ENCODE measurements around the gene ERC2. TPM values are rescaled to one million over a fixed set of nuclear protein-coding genes. Genes with fewer than 3 reads are reported as not detected.
A peak's percentile ranks its signal among the peaks of the same experiment; 100 is the strongest.

The ERC2 gene
- polyA plus RNA-seq, 3 donors = not detected

DNA sequence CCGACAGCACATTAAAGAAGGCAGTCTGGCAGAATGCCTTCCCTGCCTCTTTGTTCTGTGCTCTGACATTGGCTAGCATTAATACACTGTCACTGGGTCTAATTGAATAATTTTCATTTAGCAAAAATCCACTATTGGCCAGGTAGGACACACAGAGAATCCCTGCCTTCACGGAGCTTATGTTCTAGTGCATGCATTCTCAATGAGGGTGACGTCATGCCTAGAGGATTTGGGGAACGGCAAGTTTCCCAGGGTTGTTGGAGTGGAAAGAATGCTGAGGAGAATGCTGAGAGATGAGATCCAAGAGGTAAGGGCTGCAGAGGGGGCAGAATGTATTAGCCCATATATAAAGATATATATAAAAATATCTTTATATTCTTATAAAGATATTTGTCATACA is 284.7 kb downstream of the ERC2 start:
- Mint-ChIP-seq H3K36me3 (no peaks in the 10 kb centered on the region), H3K4me1 (no peaks in the 10 kb centered on the region), H3K4me3 (no peak overlapping the region), H3K27me3 (ENCODE audit: low read depth in 3 of 3) (peaks cover 0 to 5% (median 4%) of the 10 kb centered on the region in 3 donors), H3K9me3 (peaks cover 0 to 2% (median 0%) of the 10 kb centered on the region in 7 donors), H3K27ac (no peak overlapping the region)
- TF ChIP-seq, protein P1, sequence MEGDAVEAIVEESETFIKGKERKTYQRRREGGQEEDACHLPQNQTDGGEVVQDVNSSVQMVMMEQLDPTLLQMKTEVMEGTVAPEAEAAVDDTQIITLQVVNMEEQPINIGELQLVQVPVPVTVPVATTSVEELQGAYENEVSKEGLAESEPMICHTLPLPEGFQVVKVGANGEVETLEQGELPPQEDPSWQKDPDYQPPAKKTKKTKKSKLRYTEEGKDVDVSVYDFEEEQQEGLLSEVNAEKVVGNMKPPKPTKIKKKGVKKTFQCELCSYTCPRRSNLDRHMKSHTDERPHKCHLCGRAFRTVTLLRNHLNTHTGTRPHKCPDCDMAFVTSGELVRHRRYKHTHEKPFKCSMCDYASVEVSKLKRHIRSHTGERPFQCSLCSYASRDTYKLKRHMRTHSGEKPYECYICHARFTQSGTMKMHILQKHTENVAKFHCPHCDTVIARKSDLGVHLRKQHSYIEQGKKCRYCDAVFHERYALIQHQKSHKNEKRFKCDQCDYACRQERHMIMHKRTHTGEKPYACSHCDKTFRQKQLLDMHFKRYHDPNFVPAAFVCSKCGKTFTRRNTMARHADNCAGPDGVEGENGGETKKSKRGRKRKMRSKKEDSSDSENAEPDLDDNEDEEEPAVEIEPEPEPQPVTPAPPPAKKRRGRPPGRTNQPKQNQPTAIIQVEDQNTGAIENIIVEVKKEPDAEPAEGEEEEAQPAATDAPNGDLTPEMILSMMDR (IDR thresholded peaks at IDR 0.05) = no peak
- Histone ChIP-seq H3K36me3 (replicated peaks in 1 of 2; ENCODE audit: control insufficient read depth in 1 of 2, insufficient read depth in 2 of 2, low read length in 2 of 2) (no peaks in the 10 kb centered on the region), H3K27ac (ENCODE audit: low read depth in 1 of 2, low read length in 2 of 2) (no peak overlapping the region), H3K9me3 (replicated peaks in 1 of 2; ENCODE audit: control insufficient read depth in 1 of 2, insufficient read depth in 1 of 2, low read length in 2 of 2) (no peaks in the 10 kb centered on the region), H4K20me1 (ENCODE audit: insufficient read depth, low read length) (no peaks in the 10 kb centered on the region), H3K4me1 (ENCODE audit: control insufficient read depth in 1 of 2, insufficient read depth in 2 of 2, low read length in 2 of 2) (no peaks in the 10 kb centered on the region), H2AFZ (ENCODE audit: insufficient read depth, low read depth, low read length, poor library complexity, severe bottlenecking) (no peak overlapping the region), H3K79me2 (ENCODE audit: insufficient read depth, low read length) (no peaks in the 10 kb centered on the region), H3K4me2 (replicated peaks; ENCODE audit: extremely low read depth, low read length, poor library complexity, severe bottlenecking) (no peak overlapping the region), H3K27me3 (ENCODE audit: control insufficient read depth in 2 of 2, insufficient read depth in 2 of 2, low read length in 2 of 2) (no peaks in the 10 kb centered on the region), H3K9ac (ENCODE audit: insufficient read depth, low read length, poor library complexity, severe bottlenecking) (no peak overlapping the region), H3K4me3 (replicated peaks in 1 of 3; ENCODE audit: low read depth in 2 of 3, low read length in 3 of 3) (no peak overlapping the region)
- intact Hi-C loops (cut with micrococcal nuclease) = no loop called here
- no peak for DNase-seq
- 71% methylated on average over 4 of the region's 4 CpGs for WGBS (ENCODE audit: insufficient coverage)

DNA sequence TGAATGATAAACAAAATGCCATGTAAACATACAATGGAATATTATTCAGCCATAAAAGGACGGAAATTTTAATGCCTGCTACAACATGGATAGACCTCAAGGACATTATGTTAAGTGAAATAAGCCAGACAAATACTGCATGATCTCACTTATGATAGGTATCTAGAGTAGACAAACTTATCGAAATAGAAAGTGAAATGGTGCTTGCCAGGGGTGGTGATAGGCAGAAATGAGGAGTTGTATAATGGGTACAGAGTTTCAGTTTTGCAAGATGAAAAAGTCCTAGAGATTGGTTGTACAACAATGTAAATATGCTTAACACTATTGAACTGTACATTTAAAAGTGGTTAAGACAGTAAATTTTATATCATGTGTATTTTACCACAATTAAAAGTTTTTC is 287.8 kb downstream of the ERC2 start:
- Histone ChIP-seq H3K79me2 (ENCODE audit: insufficient read depth, low read length) (no peaks in the 10 kb centered on the region), H3K27ac (ENCODE audit: low read depth in 1 of 2, low read length in 2 of 2) (no peak overlapping the region), H3K4me1 (ENCODE audit: control insufficient read depth in 1 of 2, insufficient read depth in 2 of 2, low read length in 2 of 2) (no peaks in the 10 kb centered on the region), H3K36me3 (replicated peaks in 1 of 2; ENCODE audit: control insufficient read depth in 1 of 2, insufficient read depth in 2 of 2, low read length in 2 of 2) (no peaks in the 10 kb centered on the region), H2AFZ (ENCODE audit: insufficient read depth, low read depth, low read length, poor library complexity, severe bottlenecking) (no peak overlapping the region), H3K9me3 (replicated peaks in 1 of 2; ENCODE audit: control insufficient read depth in 1 of 2, insufficient read depth in 1 of 2, low read length in 2 of 2) (no peaks in the 10 kb centered on the region), H4K20me1 (ENCODE audit: insufficient read depth, low read length) (no peaks in the 10 kb centered on the region), H3K27me3 (ENCODE audit: control insufficient read depth in 2 of 2, insufficient read depth in 2 of 2, low read length in 2 of 2) (no peaks in the 10 kb centered on the region), H3K4me3 (replicated peaks in 1 of 3; ENCODE audit: low read depth in 2 of 3, low read length in 3 of 3) (no peak overlapping the region), H3K4me2 (replicated peaks; ENCODE audit: extremely low read depth, low read length, poor library complexity, severe bottlenecking) (no peak overlapping the region), H3K9ac (ENCODE audit: insufficient read depth, low read length, poor library complexity, severe bottlenecking) (no peak overlapping the region)
- no peaks in the 10 kb centered on the region for H3K36me3 Mint-ChIP-seq
- intact Hi-C loops (cut with micrococcal nuclease) = no loop called here
- H3K27ac Mint-ChIP-seq = no peak overlapping the region
- TF ChIP-seq, protein P1 (IDR thresholded peaks at IDR 0.05) = no peak
- peak overlapping the region in 1 of 2 donors; percentile 33 for H3K4me3 Mint-ChIP-seq
- peaks cover 0 to 2% (median 0%) of the 10 kb centered on the region in 7 donors for H3K9me3 Mint-ChIP-seq
- peaks cover 3 to 6% (median 6%) of the 10 kb centered on the region in 3 donors for H3K27me3 Mint-ChIP-seq (ENCODE audit: low read depth in 3 of 3)
- no peak for DNase-seq
- 80% methylated on average over 1 of the region's 2 CpGs for WGBS (ENCODE audit: insufficient coverage)
- H3K4me1 Mint-ChIP-seq = no peaks in the 10 kb centered on the region

Data from CD14-positive monocyte (primary cell).